Measurements from ENCODE around the gene PRKG1. TPM values are rescaled to one million over a fixed set of nuclear protein-coding genes. Genes with fewer than 3 reads are reported as not detected.

PRKG1 gene
- total RNA-seq, 1 donor from 2014 or later = 26.4 TPM

GRCh38 chr10:52020702-52021101, 946.4 kb downstream of the PRKG1 start:
- H3K4me3 ChIP-seq = no peak overlapping the region
- no peaks in the 10 kb centered on the region for H3K36me3 Mint-ChIP-seq

GRCh38 chr10:52027055-52027705, 952.9 kb downstream of the PRKG1 start:
- Histone ChIP-seq H3K79me2 (ENCODE audit: low read depth) (no peaks in the 10 kb centered on the region), H3K27me3 (no peaks in the 10 kb centered on the region), H3K9me3 (ENCODE audit: low read depth) (no peaks in the 10 kb centered on the region), H2AFZ (replicated peaks) (no peak overlapping the region), H3K36me3 (no peaks in the 10 kb centered on the region), H4K20me1 (ENCODE audit: low read depth) (no peaks in the 10 kb centered on the region), H3K4me3 (no peak overlapping the region), H3K9ac (no peak overlapping the region), H3K4me1 (peaks cover 8% of the 10 kb centered on the region), H3F3A (ENCODE audit: low read depth) (no peaks in the 10 kb centered on the region), H3K27ac (no peak overlapping the region), H3K4me2 (no peak overlapping the region)
- H3K36me3 Mint-ChIP-seq = no peaks in the 10 kb centered on the region
- TF ChIP-seq EZH2phosphoT487 (IDR thresholded peaks at IDR 0.05) (no peak), EZH2 (IDR thresholded peaks at IDR 0.05) (no peak), CTCF (IDR thresholded peaks at IDR 0.05) (no peak)
- DNase-seq (ENCODE audit: low spot score) = no peak
- H3K4me3 Mint-ChIP-seq = no peak overlapping the region
- no peak overlapping the region for H3K27ac Mint-ChIP-seq
- peaks cover 9% of the 10 kb centered on the region for H3K9me3 Mint-ChIP-seq
- H3K4me1 Mint-ChIP-seq = peaks cover 4% of the 10 kb centered on the region
- H3K27me3 Mint-ChIP-seq (ENCODE audit: insufficient read depth, low read depth) = no peaks in the 10 kb centered on the region

More at GRCh38 chr10:52020702-52021101, 946.4 kb downstream of the PRKG1 start:
- Histone ChIP-seq H3F3A (ENCODE audit: low read depth) (peaks cover 31% of the 10 kb centered on the region), H3K27me3 (no peaks in the 10 kb centered on the region), H2AFZ (replicated peaks) (no peak overlapping the region), H3K27ac (no peak overlapping the region), H3K79me2 (ENCODE audit: low read depth) (no peaks in the 10 kb centered on the region), H3K9ac (no peak overlapping the region), H3K4me1 (peaks cover 34% of the 10 kb centered on the region), H3K36me3 (no peaks in the 10 kb centered on the region), H4K20me1 (ENCODE audit: low read depth) (no peaks in the 10 kb centered on the region), H3K9me3 (ENCODE audit: low read depth) (no peaks in the 10 kb centered on the region), H3K4me2 (no peak overlapping the region)
- no peak overlapping the region for H3K4me3 Mint-ChIP-seq
- DNase-seq (ENCODE audit: low spot score) = no peak
- TF ChIP-seq EZH2phosphoT487 (IDR thresholded peaks at IDR 0.05) = no peak
- TF ChIP-seq CTCF (IDR thresholded peaks at IDR 0.05) = no peak
- TF ChIP-seq EZH2 (IDR thresholded peaks at IDR 0.05) = no peak
- H3K4me1 Mint-ChIP-seq = peaks cover 18% of the 10 kb centered on the region
- H3K27ac Mint-ChIP-seq = no peak overlapping the region
- H3K9me3 Mint-ChIP-seq = peaks cover 13% of the 10 kb centered on the region
- no peaks in the 10 kb centered on the region for H3K27me3 Mint-ChIP-seq (ENCODE audit: insufficient read depth, low read depth)

- H3K4me3 Mint-ChIP-seq = no peak overlapping the region
- Histone ChIP-seq H4K20me1 (ENCODE audit: low read depth) (no peaks in the 10 kb centered on the region), H3K36me3 (no peaks in the 10 kb centered on the region), H2AFZ (replicated peaks) (no peak overlapping the region), H3K4me1 (peaks cover 13% of the 10 kb centered on the region), H3K4me2 (no peak overlapping the region), H3K9me3 (ENCODE audit: low read depth) (no peaks in the 10 kb centered on the region), H3K9ac (no peak overlapping the region), H3K79me2 (ENCODE audit: low read depth) (no peaks in the 10 kb centered on the region), H3K4me3 (no peak overlapping the region), H3K27ac (no peak overlapping the region), H3K27me3 (no peaks in the 10 kb centered on the region), H3F3A (ENCODE audit: low read depth) (no peaks in the 10 kb centered on the region)
- no peaks in the 10 kb centered on the region for H3K36me3 Mint-ChIP-seq
- H3K9me3 Mint-ChIP-seq = peaks cover 5% of the 10 kb centered on the region
- peaks cover 4% of the 10 kb centered on the region for H3K4me1 Mint-ChIP-seq
- H3K27ac Mint-ChIP-seq = no peak overlapping the region
- no peak for DNase-seq (ENCODE audit: low spot score)
- H3K27me3 Mint-ChIP-seq (ENCODE audit: insufficient read depth, low read depth) = no peaks in the 10 kb centered on the region
- TF ChIP-seq CTCF (IDR thresholded peaks at IDR 0.05) (no peak), EZH2phosphoT487 (IDR thresholded peaks at IDR 0.05) (no peak), EZH2 (IDR thresholded peaks at IDR 0.05) (no peak)
Observed at GRCh38 chr10:52028523-52028858, 954.2 kb downstream of the PRKG1 start.
